Mesothelial cell of epicardium (in vitro differentiated cells): ENCODE results near the gene PECR. TPM values are rescaled to one million over a fixed set of nuclear protein-coding genes. Genes with fewer than 3 reads are reported as not detected.

ENCODE experiments used
- DNase-seq, 2 experiments: peaks; one replicate each; pipeline ENCODE4 v3.0.0; 2021; ENCODE audit warnings: low spot score in 2 of 2; ENCODE audit not compliant: unreplicated experiment in 2 of 2
- H3K27ac Mint-ChIP-seq: 2 replicates; pipeline ENCODE4 v1.8.0; 2021; ENCODE audit warnings: mixed read lengths
- H3K27me3 Mint-ChIP-seq: 2 replicates; pipeline ENCODE4 v1.8.0; 2021; ENCODE audit warnings: low read depth, mixed read lengths
- H3K36me3 Mint-ChIP-seq: 2 replicates; pipeline ENCODE4 v1.8.0; 2021; ENCODE audit warnings: mixed read lengths
- H3K4me1 Mint-ChIP-seq: 2 replicates; pipeline ENCODE4 v1.8.0; 2021; ENCODE audit warnings: mixed read lengths
- H3K4me3 Mint-ChIP-seq: 2 replicates; pipeline ENCODE4 v1.8.0; 2021; ENCODE audit warnings: mild to moderate bottlenecking, moderate library complexity, mixed read lengths
- H3K9me3 Mint-ChIP-seq: 2 replicates; pipeline ENCODE4 v1.8.0; 2021; ENCODE audit warnings: mixed read lengths
- total RNA-seq: library from RNA; stranded (reverse); gene quantifications from 3 replicates; pipeline ENCODE4 v1.2.1, GENCODE V29; 2021
- TF ChIP-seq, protein P1 (sequence below): fragments of 200-600 bp; sonication (generic); IDR thresholded peaks from one replicate; pipeline ENCODE4 v1.5.0; 2021; ENCODE audit warnings: antibody characterized with exemption; ENCODE audit not compliant: unreplicated experiment

Gene PECR
- total RNA-seq, 1 donor from 2014 or later = 9.3 TPM

DNA sequence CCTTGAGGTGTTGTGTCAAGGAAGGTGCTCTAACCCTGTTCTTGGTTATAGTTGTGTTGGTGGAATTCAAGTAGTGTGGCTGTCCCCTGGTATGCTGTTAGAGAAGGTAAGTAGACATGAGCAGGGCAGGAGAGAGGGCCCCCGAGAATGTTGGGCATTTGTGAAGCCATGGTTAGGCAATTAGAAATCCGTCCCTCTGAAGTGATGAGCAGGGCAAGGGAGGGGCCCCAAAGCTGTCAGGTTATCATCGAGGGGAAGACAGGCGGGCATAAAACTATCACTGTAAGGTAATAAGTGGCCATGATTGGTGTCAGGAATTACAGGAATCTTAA lies 32.7 kb upstream of the PECR start:
- Mint-ChIP-seq H3K4me1 (peaks cover 53% of the 10 kb centered on the region), H3K9me3 (no peaks in the 10 kb centered on the region), H3K27me3 (no peaks in the 10 kb centered on the region), H3K27ac (peak overlapping the region; percentile 99), H3K4me3 (peak overlapping the region; percentile 80), H3K36me3 (peaks cover 43% of the 10 kb centered on the region)
- TF ChIP-seq, protein P1, sequence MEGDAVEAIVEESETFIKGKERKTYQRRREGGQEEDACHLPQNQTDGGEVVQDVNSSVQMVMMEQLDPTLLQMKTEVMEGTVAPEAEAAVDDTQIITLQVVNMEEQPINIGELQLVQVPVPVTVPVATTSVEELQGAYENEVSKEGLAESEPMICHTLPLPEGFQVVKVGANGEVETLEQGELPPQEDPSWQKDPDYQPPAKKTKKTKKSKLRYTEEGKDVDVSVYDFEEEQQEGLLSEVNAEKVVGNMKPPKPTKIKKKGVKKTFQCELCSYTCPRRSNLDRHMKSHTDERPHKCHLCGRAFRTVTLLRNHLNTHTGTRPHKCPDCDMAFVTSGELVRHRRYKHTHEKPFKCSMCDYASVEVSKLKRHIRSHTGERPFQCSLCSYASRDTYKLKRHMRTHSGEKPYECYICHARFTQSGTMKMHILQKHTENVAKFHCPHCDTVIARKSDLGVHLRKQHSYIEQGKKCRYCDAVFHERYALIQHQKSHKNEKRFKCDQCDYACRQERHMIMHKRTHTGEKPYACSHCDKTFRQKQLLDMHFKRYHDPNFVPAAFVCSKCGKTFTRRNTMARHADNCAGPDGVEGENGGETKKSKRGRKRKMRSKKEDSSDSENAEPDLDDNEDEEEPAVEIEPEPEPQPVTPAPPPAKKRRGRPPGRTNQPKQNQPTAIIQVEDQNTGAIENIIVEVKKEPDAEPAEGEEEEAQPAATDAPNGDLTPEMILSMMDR = no peak
- no peak for DNase-seq

DNA sequence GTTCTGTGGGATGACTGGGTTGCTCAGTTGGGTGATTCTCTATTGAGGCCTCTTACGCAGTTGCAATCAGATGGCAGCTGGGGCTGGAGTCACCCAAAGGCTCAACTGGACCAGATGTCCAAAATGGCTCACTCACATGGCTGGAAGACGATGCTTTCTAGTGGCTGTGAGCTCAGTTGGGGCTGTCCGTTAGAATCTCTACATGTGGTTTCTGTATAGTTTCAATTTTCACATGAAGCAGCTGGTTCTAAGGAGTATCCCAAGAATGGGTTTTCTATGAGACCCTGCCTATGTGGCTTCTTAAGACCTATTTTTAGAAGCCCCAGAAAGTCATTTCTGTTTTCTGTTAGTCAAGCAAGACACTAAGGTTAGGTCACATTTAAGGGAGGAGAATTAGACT lies 32.0 kb upstream of the PECR start:
- H3K4me3 Mint-ChIP-seq = no peak overlapping the region

DNA sequence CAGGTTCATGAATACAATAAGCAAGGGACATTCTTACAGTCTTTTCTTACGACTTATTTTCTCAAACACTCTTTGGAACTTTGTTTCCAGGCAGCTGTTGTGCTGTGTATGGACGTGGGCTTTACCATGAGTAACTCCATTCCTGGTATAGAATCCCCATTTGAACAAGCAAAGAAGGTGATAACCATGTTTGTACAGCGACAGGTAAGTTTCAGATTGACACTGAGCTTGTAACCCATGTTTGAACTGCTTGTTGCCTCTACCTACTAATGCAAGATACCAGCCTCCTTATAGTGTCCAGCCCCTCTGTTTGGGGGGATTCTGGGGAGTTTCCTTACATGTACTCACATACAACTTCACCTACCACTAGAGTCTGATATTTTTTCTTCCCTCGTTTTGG lies 31.3 kb upstream of the PECR start:
- Mint-ChIP-seq H3K27me3 (no peaks in the 10 kb centered on the region), H3K4me3 (no peak overlapping the region), H3K36me3 (peaks cover 33% of the 10 kb centered on the region), H3K9me3 (no peaks in the 10 kb centered on the region), H3K4me1 (peaks cover 61% of the 10 kb centered on the region), H3K27ac (peak overlapping the region; percentile 55)
- TF ChIP-seq, protein P1 = no peak
- no peak for DNase-seq

More for the DNA sequence above, 32.0 kb upstream of the PECR start:
- Mint-ChIP-seq H3K36me3 (peaks cover 38% of the 10 kb centered on the region), H3K27me3 (no peaks in the 10 kb centered on the region), H3K9me3 (no peaks in the 10 kb centered on the region), H3K27ac (peak overlapping the region; percentile 55), H3K4me1 (peaks cover 55% of the 10 kb centered on the region)
- no peak for DNase-seq
- TF ChIP-seq, protein P1 = no peak

DNA sequence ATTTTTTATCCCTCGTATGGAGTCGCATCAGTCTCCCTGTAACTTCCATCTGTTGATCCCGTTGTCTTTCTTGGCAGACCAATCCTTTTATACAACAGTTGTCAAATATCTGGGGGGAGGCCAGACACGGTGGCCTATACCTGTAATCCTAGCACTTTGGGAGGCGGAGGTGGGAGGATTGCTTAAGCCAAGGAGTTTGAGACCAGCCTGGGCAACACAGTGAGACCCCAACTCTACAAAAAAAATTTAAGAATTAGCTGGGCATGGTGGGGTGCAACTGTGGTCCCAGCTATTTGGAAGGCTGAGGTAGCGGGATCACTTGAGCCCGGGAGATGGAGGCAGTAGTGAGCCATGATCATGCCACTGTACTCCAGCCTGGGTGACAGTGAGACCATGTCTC lies 29.5 kb upstream of the PECR start:
- H3K36me3 Mint-ChIP-seq = peaks cover 17% of the 10 kb centered on the region

DNA sequence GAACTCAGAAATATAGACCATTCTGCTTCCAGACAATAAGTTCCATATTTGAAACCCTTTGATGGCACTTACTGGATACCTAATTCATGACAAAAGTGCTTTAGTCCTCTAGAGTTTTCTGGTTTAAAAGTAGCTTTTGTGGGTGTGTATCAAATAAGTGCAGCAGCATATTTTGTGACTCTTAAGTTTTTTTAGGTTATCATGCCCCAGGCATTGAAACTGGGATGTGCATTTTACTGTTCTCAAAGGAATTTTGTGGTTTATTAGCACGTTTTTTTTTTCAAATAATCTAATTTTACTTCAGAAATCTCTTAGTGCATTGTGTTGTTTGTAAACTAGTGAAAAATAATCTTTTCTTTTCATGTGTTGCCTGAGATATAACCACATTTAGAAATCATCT lies 29.0 kb upstream of the PECR start:
- no peak for DNase-seq
- Mint-ChIP-seq H3K9me3 (no peaks in the 10 kb centered on the region), H3K4me1 (peaks cover 51% of the 10 kb centered on the region), H3K36me3 (peaks cover 17% of the 10 kb centered on the region), H3K4me3 (peak overlapping the region; percentile 100), H3K27me3 (no peaks in the 10 kb centered on the region), H3K27ac (peak overlapping the region; percentile 100)
- TF ChIP-seq, protein P1 = no peak

More for the DNA sequence above, 29.5 kb upstream of the PECR start:
- Mint-ChIP-seq H3K27ac (peak overlapping the region; percentile 100), H3K4me1 (peaks cover 54% of the 10 kb centered on the region), H3K4me3 (peak overlapping the region; percentile 100), H3K9me3 (no peaks in the 10 kb centered on the region), H3K27me3 (no peaks in the 10 kb centered on the region)
- TF ChIP-seq, protein P1 = no peak
- DNase-seq = no peak
